Peyer's patch (tissue), 4 donors: ENCODE results near the gene NRXN3. TPM values are rescaled to one million over a fixed set of nuclear protein-coding genes. Genes with fewer than 3 reads are reported as not detected.

Experiments
- DNase-seq, 3 donors: peaks; one replicate each; pipeline ENCODE4 v3.0.0-alpha.2; 2017 to 2019
- H3K27ac ChIP-seq, 4 donors: fragments of 200-600 bp; sonication (generic); one replicate each; pipeline ENCODE4 v1.5.1; 2016 to 2019
- H3K27me3 ChIP-seq, 2 donors: fragments of 200-600 bp; sonication (generic); one replicate each; pipeline ENCODE4 v1.5.1; 2019
- H3K36me3 ChIP-seq, 3 donors: fragments of 200-600 bp; sonication (generic); one replicate each; pipeline ENCODE4 v1.5.1; 2016 to 2019
- H3K4me1 ChIP-seq, 4 donors: fragments of 200-600 bp; sonication (generic); one replicate each; pipeline ENCODE4 v1.5.1; 2016 to 2019
- H3K4me3 ChIP-seq, 4 donors: fragments of 200-600 bp; sonication (generic); 1 replicate in 3 of 4; 2 replicates in 1 of 4; pipeline ENCODE4 v1.5.1; 2016 to 2019; ENCODE audit warnings: mild to moderate bottlenecking in 1 of 4
- H3K9me3 ChIP-seq, 4 donors: fragments of 200-600 bp; sonication (generic); one replicate each; pipeline ENCODE4 v1.5.1; 2016 to 2019; ENCODE audit warnings: mild to moderate bottlenecking in 1 of 4
- POLR2A ChIP-seq, 2 donors: fragments of 450-650 bp; IDR thresholded peaks; one replicate each; pipeline ENCODE4 v1.5.1; 2017; ENCODE audit warnings: antibody characterized with exemption in 2 of 2, mild to moderate bottlenecking in 2 of 2, moderate library complexity in 2 of 2
- total RNA-seq, 4 donors: library from RNA; depleted of rRNA; stranded (reverse); fragments of >200 nt; gene quantifications; one replicate each; pipeline ENCODE4 v1.1.0, GENCODE V29; 2016
- TF ChIP-seq, protein P1 (sequence below), 6 experiments: fragments of 450-650 bp in 4 of 6; fragments of 200-600 bp in 2 of 6; sonication (generic) in 1 of 6; IDR thresholded peaks; one replicate each; pipeline ENCODE4 v1.5.1; 2017 to 2019; ENCODE audit warnings: antibody characterized with exemption in 6 of 6, mild to moderate bottlenecking in 3 of 6, moderate library complexity in 1 of 6

Gene NRXN3
- total RNA-seq, 4 donors from 2014 or later: 1.6 to 10.2 (median 4.4) TPM

DNA sequence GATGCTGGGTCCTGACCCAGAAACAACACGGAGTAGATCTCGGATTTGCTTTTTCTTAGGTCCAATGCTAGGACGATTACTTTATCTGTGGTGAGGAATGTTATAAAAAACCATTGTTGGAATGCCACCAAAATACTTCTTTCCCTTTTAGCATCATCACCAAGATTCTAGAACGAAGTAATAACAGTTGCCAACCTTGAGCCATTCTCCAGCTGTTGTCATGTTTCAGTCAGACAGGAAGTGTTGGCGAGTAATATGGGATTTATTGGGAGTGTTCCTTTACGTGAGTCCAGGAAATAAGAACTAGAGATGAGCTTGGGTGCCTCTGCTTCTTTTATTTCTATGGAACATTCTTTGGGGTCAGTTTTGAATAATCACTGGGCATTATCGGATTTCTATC, 1148.2 kb downstream of the NRXN3 start:
- Histone ChIP-seq H3K4me1 (no peaks in the 10 kb centered on the region), H3K27ac (no peak overlapping the region), H3K9me3 (no peaks in the 10 kb centered on the region), H3K36me3 (no peaks in the 10 kb centered on the region), H3K27me3 (no peaks in the 10 kb centered on the region), H3K4me3 (no peak overlapping the region)
- no peak for DNase-seq
- TF ChIP-seq, protein P1, sequence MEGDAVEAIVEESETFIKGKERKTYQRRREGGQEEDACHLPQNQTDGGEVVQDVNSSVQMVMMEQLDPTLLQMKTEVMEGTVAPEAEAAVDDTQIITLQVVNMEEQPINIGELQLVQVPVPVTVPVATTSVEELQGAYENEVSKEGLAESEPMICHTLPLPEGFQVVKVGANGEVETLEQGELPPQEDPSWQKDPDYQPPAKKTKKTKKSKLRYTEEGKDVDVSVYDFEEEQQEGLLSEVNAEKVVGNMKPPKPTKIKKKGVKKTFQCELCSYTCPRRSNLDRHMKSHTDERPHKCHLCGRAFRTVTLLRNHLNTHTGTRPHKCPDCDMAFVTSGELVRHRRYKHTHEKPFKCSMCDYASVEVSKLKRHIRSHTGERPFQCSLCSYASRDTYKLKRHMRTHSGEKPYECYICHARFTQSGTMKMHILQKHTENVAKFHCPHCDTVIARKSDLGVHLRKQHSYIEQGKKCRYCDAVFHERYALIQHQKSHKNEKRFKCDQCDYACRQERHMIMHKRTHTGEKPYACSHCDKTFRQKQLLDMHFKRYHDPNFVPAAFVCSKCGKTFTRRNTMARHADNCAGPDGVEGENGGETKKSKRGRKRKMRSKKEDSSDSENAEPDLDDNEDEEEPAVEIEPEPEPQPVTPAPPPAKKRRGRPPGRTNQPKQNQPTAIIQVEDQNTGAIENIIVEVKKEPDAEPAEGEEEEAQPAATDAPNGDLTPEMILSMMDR (IDR thresholded peaks at IDR 0.05): no peak
- no peak for TF ChIP-seq POLR2A (IDR thresholded peaks at IDR 0.05)

DNA sequence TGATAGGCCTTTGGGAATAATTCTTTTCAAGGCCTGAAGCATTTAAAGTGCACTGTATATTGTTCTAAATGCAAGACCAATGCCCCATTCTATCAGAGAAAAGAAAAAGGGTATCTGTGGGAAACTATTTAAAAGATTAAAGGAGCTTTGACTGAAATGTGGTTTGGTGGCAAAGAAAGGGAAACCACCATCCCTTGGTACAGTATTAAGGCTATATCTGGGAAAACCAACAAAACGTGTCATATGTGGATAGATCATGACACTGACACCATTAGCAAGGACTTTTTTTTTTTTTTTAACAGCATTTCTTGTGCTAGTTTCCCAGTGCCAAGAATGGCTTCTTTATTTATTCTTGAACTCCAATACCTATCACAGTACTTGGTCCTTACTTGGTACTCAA, 1150.4 kb downstream of the NRXN3 start:
- Histone ChIP-seq H3K9me3 (no peaks in the 10 kb centered on the region), H3K36me3 (no peaks in the 10 kb centered on the region), H3K4me1 (no peaks in the 10 kb centered on the region), H3K27ac (no peak overlapping the region), H3K27me3 (no peaks in the 10 kb centered on the region), H3K4me3 (no peak overlapping the region)
- no peak for DNase-seq
- no peak for TF ChIP-seq POLR2A (IDR thresholded peaks at IDR 0.05)
- TF ChIP-seq, protein P1 (IDR thresholded peaks at IDR 0.05): no peak

DNA sequence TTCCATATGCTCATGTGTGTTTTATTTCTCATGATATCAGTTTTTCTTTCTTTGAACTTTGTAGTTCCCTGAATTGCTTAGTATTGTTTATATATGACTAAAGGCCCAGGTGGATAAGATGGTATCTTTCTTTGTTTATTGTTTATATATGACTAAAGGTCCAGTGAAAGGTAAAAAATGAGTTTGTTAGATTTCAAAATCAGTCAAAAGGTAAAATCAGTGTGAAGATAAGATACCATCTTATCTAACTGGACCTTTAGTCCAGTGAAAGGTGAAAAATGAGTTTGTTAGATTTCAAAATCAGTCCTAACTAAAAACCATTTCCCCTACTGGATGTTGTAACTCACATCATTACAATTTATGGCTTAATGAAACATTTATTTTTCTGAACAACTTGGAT, 1150.9 kb downstream of the NRXN3 start:
- no peaks in the 10 kb centered on the region for H3K27me3 ChIP-seq
- H3K36me3 ChIP-seq: no peaks in the 10 kb centered on the region
- DNase-seq: no peak
- TF ChIP-seq, protein P1 (IDR thresholded peaks at IDR 0.05): no peak
- no peak for TF ChIP-seq POLR2A (IDR thresholded peaks at IDR 0.05)
- no peaks in the 10 kb centered on the region for H3K9me3 ChIP-seq
- no peak overlapping the region for H3K4me3 ChIP-seq
- no peaks in the 10 kb centered on the region for H3K4me1 ChIP-seq
- H3K27ac ChIP-seq: no peak overlapping the region

DNA sequence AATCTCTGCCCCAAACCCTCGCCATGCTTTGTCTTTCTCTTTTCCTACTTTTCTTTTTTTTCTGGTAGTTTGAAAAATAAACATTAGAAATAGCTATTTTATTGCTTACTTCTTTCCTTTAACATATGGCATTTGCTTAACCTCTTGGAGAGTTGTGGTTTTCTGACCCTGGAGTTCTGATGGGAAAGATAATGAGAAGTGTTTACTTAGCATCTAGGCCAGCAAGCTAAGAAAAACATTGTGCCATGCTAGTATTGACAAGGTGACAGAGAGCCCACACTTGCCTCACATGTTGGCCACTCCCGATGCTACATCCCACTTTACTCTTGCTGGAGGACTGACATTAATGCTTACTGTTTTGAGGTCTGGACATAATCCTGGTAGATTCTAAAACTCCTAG, 1154.9 kb downstream of the NRXN3 start:
- H3K4me1 ChIP-seq: no peaks in the 10 kb centered on the region
- no peaks in the 10 kb centered on the region for H3K27me3 ChIP-seq
- TF ChIP-seq, protein P1 (IDR thresholded peaks at IDR 0.05): no peak
- TF ChIP-seq POLR2A (IDR thresholded peaks at IDR 0.05): no peak
- no peak for DNase-seq
- no peaks in the 10 kb centered on the region for H3K9me3 ChIP-seq
- no peaks in the 10 kb centered on the region for H3K36me3 ChIP-seq
- no peak overlapping the region for H3K4me3 ChIP-seq
- H3K27ac ChIP-seq: no peak overlapping the region

DNA sequence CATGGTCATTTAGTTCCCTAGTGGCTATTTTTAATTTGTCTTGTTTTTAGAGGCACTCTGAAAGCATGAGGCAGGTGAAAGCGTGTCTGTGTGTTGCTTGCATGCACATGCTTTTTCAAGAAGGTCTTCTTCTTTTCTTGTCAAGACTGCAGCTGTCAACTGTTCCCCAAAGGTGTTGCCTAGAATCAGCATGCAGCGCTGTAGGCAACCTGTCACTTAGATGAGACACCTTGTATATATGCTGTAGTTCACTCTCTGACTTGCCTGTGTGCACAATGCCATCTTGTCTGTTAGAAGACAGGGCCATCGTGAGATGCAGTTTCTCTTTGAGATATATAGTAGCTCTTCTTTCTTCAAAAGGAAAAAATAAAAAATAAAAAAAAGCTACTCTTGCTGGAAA, 1155.4 kb downstream of the NRXN3 start:
- no peak for DNase-seq

More for the DNA sequence above, 1155.4 kb downstream of the NRXN3 start:
- Histone ChIP-seq H3K4me1 (no peaks in the 10 kb centered on the region), H3K27me3 (no peaks in the 10 kb centered on the region), H3K36me3 (no peaks in the 10 kb centered on the region), H3K9me3 (no peaks in the 10 kb centered on the region), H3K27ac (no peak overlapping the region), H3K4me3 (no peak overlapping the region)
- TF ChIP-seq, protein P1 (IDR thresholded peaks at IDR 0.05): no peak
- no peak for TF ChIP-seq POLR2A (IDR thresholded peaks at IDR 0.05)
